VCaP (cell line): ENCODE results near the gene DYSF.

ENCODE experiments used
- H3K27ac ChIP-seq: fragments of 450-650 bp; 2 replicates; pipeline ENCODE4 v1.5.1; 2017
- TF ChIP-seq, protein P1 (sequence below): fragments of 450-650 bp; conservative IDR thresholded peaks from 2 replicates; pipeline ENCODE4 v1.5.1; 2017; ENCODE audit warnings: mild to moderate bottlenecking, moderate library complexity

DYSF gene

DNA sequence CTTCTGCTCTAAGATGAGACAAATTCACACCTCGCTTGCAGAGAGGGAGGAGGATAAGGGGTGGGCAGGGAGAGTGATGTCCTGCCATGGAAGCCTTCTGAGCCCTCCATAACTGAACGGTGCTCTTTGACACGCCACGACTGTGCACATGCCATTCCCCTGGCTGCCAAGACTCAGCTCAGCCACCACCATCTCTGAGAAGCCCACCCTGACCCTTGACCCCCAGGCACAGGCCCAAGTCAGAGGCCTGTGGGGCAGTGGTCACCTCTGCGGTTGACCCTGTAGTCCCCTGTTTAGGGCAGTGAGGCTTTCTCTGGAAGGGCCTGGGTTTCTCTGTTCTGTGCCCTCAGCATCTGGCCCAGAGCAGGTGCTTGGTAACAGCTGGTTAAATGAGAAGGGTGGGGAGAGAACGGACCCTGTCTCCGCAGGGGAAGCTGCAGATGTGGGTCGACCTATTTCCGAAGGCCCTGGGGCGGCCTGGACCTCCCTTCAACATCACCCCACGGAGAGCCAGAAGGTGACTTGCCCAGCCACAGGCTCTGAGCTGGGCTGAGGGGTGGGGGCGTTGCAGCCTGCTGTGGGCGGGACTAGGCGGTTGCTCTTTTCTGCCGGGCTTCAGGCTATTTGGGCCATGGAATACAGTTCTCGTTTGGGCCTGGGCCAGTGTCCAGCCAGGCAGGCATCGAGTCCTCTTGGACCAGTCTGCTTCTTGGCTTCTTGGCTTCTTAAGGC lies 215.1 kb downstream of the DYSF start:
- H3K27ac ChIP-seq, result no peak overlapping the region
- TF ChIP-seq, protein P1, sequence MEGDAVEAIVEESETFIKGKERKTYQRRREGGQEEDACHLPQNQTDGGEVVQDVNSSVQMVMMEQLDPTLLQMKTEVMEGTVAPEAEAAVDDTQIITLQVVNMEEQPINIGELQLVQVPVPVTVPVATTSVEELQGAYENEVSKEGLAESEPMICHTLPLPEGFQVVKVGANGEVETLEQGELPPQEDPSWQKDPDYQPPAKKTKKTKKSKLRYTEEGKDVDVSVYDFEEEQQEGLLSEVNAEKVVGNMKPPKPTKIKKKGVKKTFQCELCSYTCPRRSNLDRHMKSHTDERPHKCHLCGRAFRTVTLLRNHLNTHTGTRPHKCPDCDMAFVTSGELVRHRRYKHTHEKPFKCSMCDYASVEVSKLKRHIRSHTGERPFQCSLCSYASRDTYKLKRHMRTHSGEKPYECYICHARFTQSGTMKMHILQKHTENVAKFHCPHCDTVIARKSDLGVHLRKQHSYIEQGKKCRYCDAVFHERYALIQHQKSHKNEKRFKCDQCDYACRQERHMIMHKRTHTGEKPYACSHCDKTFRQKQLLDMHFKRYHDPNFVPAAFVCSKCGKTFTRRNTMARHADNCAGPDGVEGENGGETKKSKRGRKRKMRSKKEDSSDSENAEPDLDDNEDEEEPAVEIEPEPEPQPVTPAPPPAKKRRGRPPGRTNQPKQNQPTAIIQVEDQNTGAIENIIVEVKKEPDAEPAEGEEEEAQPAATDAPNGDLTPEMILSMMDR, result no peak

DNA sequence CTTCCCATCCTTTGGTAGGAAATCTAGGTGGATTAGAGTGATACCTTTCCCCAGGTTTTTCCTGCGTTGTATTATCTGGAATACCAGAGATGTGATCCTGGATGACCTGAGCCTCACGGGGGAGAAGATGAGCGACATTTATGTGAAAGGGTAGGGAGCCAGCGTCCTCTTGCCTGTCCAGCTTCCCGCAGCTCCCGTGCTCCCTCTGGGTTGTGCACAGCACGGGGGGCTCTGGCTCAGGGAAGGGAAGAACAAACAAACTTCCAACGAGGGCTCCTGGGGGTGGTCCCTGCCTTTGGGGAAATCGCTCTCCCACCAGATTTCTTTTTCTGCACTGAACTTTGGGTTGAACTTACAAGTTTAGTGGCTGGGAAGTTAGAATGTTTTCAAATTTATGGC lies 215.7 kb downstream of the DYSF start:
- H3K27ac ChIP-seq, result no peak overlapping the region
- TF ChIP-seq, protein P1, result no peak

DNA sequence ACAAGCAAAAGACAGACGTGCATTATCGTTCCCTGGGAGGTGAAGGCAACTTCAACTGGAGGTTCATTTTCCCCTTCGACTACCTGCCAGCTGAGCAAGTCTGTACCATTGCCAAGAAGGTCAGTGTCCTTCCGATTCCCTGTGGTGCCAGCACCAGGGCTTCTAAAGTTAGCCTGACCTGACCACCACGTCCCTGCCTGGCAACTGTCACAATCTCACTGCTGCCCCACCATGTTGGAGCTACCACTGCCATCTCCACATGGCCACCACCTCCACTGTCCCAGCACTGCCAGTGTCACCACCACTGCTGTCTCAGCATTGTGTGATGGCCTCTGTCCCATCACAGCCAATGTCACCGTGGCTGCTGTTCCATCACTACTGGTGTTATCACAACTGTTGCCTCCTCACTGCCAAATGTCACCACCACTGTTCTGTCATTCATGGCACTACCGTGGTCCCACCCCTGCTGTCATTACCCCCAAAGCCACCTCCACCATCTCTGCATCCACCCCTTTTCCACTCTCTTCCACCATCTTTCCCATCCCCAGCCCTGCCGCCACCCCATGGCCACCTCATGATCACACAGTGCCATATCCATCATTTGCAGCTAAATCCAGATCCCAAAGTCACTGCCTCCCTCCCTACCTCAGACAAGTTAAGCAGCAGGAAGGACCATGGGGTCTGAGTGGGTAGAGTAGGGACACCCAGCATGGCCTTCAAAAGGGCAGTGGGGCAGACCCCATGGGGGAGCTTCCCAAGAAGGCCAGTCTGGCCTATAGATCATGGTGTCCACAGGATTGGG lies 216.5 kb downstream of the DYSF start:
- H3K27ac ChIP-seq, result no peak overlapping the region
- TF ChIP-seq, protein P1, result no peak

DNA sequence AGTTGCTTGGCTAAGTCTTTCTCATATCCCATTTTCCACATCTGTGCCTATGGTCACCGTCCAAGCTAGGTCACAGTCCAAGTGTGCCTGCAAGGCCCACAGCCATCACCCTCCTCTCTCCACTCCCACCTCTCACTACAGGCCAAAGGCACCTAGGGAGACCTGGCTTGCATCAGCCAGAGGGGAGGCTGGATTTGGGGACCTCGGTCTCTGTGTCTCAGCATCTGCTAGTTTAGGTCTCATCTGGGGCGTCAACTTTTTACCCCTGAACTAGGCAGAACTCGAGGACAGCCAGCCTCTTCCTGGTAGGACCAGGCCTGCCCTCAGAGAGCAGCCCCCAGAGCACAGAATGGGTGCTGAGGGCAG lies 217.1 kb downstream of the DYSF start:
- TF ChIP-seq, protein P1, result no peak
- H3K27ac ChIP-seq, result no peak overlapping the region

DNA sequence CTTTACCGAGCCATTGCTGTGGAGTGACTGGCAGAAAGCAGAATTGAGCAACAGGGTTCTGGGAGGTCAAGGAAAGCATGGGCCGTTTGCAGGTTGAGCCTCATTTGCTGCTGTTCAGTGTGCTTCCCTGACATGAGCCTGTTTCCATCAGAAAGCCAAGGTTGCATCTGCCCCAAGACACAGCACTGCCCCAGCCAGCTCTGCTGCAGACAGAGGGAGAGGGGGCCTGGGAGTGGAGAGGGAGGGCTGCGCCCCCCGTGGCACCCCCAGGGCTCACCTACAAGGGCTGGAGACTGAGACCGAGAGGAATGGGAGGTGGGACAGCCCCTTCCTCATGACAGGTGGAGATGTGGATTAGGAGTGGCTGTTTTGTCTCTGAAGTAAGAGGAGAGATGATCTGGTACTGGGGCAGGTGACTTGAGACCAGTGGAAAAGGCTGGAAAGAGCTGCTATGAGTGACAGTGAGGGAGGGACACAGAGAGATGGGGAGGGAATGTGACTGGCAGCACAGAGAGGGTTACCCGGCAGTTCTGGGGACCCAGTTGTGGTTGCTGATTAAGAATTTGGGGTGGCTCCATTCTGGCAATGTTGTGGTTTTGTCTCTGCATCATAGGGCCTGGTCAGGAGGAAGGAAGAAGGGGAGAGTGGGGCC lies 218.0 kb downstream of the DYSF start:
- TF ChIP-seq, protein P1, result no peak
- no peak overlapping the region for H3K27ac ChIP-seq

DNA sequence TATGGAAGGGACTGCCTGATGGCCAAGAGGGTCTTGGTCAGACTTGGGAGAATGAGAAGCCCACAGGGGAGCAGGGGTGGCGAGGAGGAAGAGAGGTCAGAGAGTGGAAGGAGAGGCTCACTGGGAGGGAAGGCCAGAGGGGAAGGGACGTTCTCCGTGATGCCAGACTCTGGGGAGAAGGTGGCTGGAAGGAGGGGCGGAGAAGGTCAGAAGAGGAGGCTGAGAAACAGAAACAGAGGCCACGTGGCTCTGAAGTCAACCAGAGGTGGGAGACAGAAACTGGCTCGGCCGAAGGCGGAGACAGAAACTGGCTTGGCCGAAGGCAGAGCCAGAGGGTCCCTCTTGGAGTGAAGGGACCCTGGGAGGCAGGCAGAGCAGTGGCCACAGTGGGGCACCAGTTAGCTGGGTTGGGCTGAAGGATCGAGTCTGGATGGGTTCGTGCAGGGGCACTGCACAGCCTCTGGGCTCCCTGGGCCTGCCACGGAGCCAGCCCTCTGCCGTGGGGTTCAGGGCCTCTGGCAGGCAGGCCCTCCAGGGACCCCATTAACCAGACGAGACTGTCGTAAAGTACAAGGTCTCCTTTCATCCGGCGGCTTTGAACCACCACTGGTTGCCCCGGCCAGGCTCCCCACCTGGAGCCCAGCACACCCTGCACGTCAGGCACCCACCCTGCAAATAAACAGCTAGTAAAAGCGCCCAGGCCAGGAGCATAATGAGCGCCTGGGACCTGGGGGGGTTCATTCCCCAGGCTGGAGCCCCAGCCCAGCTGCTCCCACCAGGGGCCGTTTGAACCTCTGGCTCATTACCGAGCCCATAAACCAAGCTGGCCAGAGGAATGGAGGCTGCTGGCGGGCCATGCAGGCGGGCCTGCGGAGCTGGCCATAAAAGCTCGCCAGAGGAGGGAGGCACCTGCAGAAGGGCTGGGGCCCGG lies 218.8 kb downstream of the DYSF start:
- no peak overlapping the region for H3K27ac ChIP-seq
- TF ChIP-seq, protein P1, result no peak
